GM12892 (cell line): Measurements from ENCODE around the gene SLC7A6.

Experiments used
- DNase-seq: peaks from one replicate; pipeline ENCODE4 v3.0.0; 2011; ENCODE audit not compliant: insufficient read length
- FAIRE-seq: peaks from 2 replicates; lab custom pipeline; 2011; peaks lifted over from hg19 to GRCh38; lab: Jason Lieb, UNC
- POLR2A ChIP-seq: IDR thresholded peaks from 2 replicates; pipeline ENCODE4 v1.6.1; 2011; ENCODE audit warnings: low read depth, low read length, control low read depth
- POLR2AphosphoS5 ChIP-seq: IDR thresholded peaks from 2 replicates; pipeline ENCODE4 v1.6.1; 2011; ENCODE audit warnings: low read depth, low read length, control low read depth
- TAF1 ChIP-seq: IDR thresholded peaks from 2 replicates; pipeline ENCODE4 v1.6.1; 2011; ENCODE audit warnings: low read depth, mild to moderate bottlenecking, control low read depth, low read length, borderline replicate concordance

Gene SLC7A6

DNA sequence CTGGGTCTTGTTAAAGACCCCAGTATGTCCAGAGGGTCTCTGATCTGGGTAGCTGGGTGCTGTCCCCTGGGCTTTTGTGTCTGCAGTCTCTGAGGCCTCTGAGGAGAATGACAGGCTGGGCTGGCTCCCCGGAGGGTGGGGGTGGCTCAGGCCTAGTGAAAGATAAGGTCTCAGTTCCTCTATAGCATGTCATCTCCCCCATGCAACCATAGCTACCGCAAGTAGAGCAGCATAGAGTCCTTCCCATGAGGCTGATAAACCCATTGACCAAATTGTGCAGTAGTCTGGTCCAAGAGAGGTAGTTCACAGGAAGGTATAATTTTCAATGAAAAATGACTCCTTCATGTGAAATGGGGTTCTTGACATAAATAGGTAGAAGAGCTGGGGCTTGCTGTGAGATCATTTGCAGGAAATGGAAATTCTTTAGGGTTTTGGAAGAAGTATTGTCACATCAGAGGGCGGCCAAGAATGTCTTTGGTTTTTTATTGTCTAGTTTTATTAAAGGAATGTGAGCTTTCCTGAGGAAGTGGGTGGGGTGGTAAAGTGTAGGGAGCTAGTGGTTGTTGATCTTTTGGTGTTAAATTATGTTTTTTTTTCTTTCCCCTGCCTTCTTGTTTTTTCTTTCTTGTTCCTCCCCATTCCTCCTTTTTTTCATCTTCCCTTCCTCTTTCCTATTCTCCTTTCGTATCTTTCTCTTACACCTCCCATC lies 25.4 kb downstream of the SLC7A6 start:
- DNase-seq (peak; percentile 66), FAIRE-seq (peak; percentile 83)
- TF ChIP-seq POLR2A (peak; percentile 32), TAF1 (no peak), POLR2AphosphoS5 (no peak)

DNA sequence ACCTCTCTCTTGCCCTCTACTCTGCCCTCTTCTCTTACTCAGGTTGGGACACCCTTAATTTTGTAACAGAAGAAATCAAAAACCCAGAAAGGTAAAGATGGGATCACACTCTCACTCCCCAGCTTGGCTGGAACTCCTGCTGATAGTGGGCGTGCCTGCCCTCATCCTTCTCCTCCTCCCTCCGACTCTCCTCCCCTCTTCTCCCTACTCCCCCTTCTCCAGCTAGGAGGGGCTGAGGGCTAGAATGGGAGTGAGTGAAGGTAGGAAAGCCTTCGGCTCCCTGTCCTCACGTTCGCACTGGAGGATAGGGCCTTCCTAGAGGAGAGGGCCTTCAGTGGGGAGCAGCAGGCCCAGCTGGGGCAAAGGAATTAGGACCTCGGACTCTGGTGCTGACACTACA lies 26.1 kb downstream of the SLC7A6 start:
- DNase-seq, result no peak
- TF ChIP-seq TAF1 (no peak), POLR2AphosphoS5 (no peak), POLR2A (no peak)
- no peak for FAIRE-seq

DNA sequence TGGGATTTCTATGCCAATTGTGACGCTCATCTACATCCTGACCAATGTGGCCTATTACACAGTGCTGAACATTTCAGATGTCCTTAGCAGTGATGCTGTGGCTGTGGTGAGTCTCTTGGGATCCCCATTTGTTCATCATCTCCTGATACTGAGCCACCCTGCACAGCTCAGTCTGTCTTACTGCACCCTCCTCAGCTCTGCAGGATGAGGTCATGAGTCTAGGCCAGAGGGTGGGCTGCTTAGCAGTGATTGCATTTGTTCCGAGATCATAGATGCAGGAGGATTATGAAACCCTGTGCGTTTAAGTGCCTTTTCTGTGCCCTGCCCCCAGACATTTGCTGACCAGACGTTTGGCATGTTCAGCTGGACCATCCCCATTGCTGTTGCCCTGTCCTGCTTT lies 26.9 kb downstream of the SLC7A6 start:
- TF ChIP-seq TAF1, result no peak
- TF ChIP-seq POLR2AphosphoS5, result no peak
- TF ChIP-seq POLR2A, result no peak
- DNase-seq, result no peak
- no peak for FAIRE-seq

DNA sequence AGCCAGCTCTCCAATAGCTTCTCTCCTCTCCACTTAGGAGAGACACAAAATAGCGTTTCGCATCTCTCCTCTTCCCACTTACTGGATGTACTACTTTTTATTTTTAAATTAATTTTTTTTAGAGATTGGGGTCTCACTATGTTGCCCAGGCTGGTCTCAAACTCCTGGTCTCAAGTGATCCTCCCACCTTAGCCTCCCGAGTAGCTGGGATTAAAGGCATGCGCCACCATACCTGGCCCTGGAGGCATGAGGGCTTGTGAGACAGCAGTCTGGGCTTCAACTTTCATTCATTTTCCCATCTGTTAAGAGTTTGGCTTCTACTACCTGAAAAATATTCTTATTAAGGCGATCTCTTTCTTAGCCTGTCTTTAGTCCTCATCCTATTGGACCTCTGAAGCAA lies 28.1 kb downstream of the SLC7A6 start:
- TF ChIP-seq POLR2A (no peak), POLR2AphosphoS5 (no peak), TAF1 (no peak)
- DNase-seq (no peak), FAIRE-seq (no peak)

DNA sequence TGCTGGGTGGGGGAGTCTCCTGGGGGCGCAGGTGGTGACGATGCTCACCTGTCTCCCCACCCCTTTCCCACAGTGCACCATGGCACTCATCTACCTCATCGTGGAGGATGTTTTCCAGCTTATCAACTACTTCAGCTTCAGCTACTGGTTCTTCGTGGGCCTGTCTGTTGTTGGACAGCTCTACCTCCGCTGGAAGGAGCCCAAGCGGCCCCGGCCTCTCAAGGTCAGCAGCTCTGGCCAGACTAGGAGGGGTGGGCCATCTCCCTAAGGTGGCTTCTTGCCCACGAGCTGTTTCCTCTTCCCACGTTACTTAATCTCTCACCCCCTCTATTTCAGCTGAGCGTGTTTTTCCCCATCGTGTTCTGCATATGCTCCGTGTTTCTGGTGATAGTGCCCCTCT lies 32.0 kb downstream of the SLC7A6 start:
- no peak for FAIRE-seq
- TF ChIP-seq POLR2AphosphoS5 (peak; percentile 31; the same call in 1 of the 2 replicates), TAF1 (no peak)
- no peak for DNase-seq

DNA sequence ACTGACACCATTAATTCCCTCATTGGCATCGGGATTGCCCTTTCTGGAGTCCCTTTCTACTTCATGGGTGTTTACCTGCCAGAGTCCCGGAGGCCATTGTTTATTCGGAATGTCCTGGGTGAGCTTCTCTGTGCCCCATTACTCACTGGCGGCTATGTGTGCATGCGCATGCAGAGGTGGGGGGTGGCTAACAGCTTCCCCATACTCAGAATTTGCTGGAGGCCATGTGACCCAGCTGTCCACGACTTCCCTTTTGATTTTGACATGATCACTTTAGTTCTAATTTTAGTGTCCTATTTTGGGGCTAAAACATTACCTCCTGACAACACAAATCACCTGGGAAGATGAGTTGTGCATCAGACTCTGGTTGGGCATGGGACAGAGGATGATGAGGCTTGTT lies 32.4 kb downstream of the SLC7A6 start:
- DNase-seq, result no peak
- TF ChIP-seq POLR2AphosphoS5 (no peak), TAF1 (no peak), POLR2A (no peak)
- no peak for FAIRE-seq

DNA sequence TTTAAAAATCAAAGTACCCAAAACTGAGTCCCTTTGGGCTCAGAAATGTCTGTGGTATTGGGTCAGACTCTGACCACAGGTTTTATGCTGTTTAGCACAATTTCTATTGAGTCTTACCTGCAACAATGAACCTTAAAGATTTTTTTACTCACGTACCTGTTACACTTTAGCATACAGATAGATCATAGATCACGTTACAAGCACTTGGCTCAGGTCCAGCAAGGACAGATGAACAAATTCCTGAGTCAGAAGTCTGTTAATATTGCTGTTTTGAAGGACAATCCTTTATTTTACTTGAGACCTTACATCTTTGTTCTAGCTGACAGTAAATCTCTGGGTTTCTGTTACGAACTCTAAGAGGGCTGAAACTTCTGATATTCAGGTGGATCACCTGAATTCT lies 33.6 kb downstream of the SLC7A6 start:
- FAIRE-seq (no peak), DNase-seq (no peak)
- no peak for TF ChIP-seq POLR2A
- TF ChIP-seq POLR2AphosphoS5, result no peak
- no peak for TF ChIP-seq TAF1

DNA sequence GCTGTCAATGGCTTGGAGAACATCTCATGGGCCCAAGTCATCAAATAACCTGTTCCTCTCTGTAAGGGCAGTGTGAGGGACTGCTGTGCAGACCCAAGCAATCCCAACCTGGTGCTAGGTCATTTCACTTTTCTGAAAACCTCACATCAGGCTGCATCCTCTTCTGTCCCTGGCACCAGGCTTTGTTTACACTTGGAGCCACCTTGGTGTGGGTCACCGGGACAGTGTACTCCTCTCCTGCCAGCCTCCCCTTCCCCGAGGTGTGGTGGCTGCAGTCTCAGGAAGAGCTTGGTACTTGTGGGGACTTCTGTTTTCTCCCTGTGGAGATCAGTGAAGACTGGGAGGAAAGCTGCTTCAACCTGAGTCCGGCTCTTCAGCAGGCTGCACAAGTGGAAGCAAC lies 34.0 kb downstream of the SLC7A6 start:
- no peak for FAIRE-seq
- DNase-seq, result no peak
- TF ChIP-seq TAF1 (no peak), POLR2A (0 out of 2 replicates have a peak, but pooled peaks have one; percentile 17), POLR2AphosphoS5 (no peak)

DNA sequence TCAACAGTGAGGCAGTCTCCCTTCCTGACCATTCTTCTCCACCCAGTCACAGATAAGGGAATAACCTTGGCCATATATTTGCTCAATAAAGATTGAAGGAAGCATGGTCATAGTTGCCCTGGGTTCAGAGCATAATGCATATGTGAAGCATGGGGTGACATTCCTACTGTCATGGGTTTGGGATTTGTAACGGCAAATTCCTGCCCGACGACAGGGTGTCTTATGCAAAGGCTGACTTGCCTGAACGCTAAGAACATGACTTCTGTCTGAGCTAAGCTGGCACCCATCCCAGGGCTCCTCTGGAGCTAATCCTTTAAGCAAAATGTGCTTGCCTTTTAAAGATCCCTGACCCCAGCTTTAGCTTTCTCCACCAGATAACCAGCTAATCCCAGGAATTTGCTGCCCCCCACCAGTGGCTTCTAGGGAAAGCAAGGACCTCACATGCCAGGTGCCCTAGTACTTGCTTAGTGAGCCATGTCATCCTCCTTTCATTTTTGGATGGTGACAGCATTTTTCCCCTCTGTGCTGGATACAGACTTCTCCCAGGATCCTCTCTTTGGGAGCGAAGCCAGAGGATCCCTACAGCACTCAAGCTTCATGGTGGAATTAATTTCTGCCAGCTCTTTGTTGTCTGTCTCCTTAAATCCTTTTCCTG lies 34.7 kb downstream of the SLC7A6 start:
- FAIRE-seq, result no peak
- TF ChIP-seq TAF1, result no peak
- TF ChIP-seq POLR2A, result no peak; the same call in 1 of the 2 replicates
- no peak; the same call in 1 of the 2 replicates for TF ChIP-seq POLR2AphosphoS5
- DNase-seq, result no peak

DNA sequence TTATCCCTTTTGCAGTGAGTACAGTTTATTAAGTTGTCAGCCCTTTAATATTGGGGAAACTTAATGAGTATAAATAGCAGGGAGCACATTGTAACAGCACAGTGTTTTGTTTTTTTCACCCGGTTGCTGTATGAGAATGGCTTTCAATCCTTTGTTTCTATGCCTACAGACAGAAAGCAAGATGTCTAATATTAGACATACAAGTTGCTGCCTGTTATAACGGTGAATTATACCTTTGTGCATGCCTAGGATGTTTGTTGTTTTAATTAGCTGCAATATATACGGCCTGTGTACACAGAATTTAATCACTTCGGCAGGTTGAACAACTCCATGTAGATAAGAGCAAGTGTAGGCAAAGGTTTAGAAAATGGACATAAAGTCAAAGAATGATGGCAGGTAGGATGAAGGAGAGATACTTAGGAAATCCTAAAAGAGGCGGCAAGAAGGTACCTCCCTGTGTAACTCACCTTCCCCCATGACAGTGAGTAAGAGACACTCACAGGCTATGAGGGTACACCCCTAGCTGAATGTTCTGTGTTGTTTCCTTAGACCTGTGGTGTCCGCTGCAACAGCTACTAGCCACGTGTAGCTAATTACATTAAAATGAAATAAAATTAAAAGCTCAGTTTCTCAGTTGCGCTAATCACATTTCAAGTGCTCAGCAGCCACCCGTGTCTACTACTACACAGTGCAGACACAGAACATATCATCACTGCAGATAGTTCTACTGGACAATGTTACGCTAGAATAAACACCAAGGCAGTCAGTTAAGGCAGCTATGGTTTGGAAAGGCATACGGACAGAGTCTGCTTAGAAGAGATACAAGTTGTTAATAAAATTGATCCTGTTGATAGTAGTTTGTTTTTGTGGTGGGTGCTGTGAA lies 35.5 kb downstream of the SLC7A6 start:
- FAIRE-seq (no peak), DNase-seq (no peak)
- TF ChIP-seq POLR2A (no peak), POLR2AphosphoS5 (peak; percentile 24; the same call in 1 of the 2 replicates)

DNA sequence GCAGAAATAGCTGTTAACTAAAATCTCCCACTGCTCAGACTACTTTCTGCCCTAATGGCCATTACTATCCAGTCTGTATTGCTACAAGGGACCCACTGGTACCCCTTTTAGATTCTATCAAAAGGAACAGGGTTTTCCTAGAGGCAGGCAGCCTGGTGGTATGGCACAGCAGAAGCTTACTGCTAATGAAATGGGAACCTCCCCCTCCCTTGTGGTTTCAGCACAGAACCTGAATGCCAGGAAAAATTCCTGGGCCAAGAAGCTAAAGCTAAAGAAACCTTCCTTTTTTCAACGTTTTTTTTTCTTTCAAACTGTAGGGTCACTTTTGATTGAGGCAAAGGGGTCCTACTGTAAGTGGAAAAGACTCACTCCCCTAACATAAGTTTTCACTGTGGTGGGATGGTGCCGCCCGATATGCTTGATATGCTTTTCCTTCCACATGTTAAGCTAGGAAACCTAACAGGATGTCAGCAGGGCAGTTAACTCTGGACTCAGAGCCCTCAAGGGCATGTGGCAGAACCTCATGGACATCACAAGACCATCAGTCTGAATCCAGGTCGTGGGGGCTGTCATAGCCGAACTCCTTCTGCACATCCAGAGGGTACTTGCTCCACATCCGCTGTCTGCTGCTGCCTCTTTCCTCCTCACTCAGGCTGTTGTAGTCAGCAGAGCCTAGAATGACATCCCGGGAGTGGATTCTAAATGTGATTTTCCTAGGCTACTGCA lies 36.6 kb downstream of the SLC7A6 start:
- TF ChIP-seq POLR2A (0 out of 2 replicates have a peak, but pooled peaks have one; percentile 18), TAF1 (no peak)
- DNase-seq (no peak), FAIRE-seq (no peak)
